Chondrocyte (in vitro differentiated cells): Measurements from ENCODE around the gene STPG1. TPM values are rescaled to one million over a fixed set of nuclear protein-coding genes. Genes with fewer than 3 reads are reported as not detected.
A peak's percentile ranks its signal among the peaks of the same experiment; 100 is the strongest.

Experiments
- DNase-seq: peaks from one replicate; pipeline ENCODE4 v3.0.0; 2021; ENCODE audit warnings: mixed read lengths, low spot score
- H3K27ac Mint-ChIP-seq: one replicate; pipeline ENCODE4 v1.8.0; 2021; ENCODE audit warnings: mild to moderate bottlenecking, moderate library complexity, mixed read lengths; ENCODE audit not compliant: unreplicated experiment
- H3K27me3 Mint-ChIP-seq: 2 replicates; pipeline ENCODE4 v1.8.0; 2021; ENCODE audit warnings: low read depth, mixed read lengths
- H3K36me3 Mint-ChIP-seq: 2 replicates; pipeline ENCODE4 v1.8.0; 2021; ENCODE audit warnings: low read depth, mixed read lengths
- H3K4me1 Mint-ChIP-seq: 2 replicates; pipeline ENCODE4 v1.8.0; 2021; ENCODE audit warnings: low read depth, mild to moderate bottlenecking, mixed read lengths
- H3K4me3 Mint-ChIP-seq: one replicate; pipeline ENCODE4 v1.8.0; 2021; ENCODE audit warnings: mild to moderate bottlenecking, moderate library complexity, mixed read lengths; ENCODE audit not compliant: unreplicated experiment
- H3K9me3 Mint-ChIP-seq: 2 replicates; pipeline ENCODE4 v1.8.0; 2021; ENCODE audit warnings: low read depth, mixed read lengths
- total RNA-seq: library from RNA; stranded (reverse); gene quantifications from 3 replicates; pipeline ENCODE4 v1.2.1, GENCODE V29; 2021
- TF ChIP-seq, protein P1 (sequence below): fragments of 200-600 bp; sonication (generic); IDR thresholded peaks from 2 replicates; pipeline ENCODE4 v1.5.0; 2021; ENCODE audit warnings: antibody characterized with exemption, mild to moderate bottlenecking, moderate library complexity

STPG1 gene
- total RNA-seq, 1 donor from 2014 or later, result 6.8 TPM

DNA sequence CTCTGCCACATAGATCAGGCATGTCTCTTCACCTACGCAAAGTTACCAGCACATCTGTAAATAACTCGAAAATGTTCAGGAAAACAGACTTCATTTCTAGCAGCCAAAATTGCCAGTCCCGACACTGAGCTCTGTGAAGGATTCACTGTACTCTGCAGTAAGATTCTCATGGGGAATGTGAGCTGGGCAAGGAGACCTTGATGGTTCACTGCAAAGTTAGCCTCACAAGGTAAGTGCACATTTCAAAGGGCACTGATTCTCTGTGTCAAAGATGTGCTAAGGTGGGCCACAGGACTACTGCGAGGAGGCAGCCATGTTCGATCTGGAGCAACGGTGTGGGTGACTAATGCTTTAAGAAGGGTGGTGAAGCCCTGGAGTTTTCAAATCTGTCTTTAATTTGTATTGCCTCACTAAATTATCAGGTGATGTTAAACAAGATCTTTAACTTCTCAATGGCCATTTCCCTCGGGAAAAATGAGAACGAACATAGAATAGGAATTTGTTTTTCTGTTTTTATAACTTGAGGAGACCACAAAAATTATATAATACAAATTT is 25.2 kb downstream of the STPG1 start:
- Mint-ChIP-seq H3K4me3 (no peak overlapping the region), H3K27me3 (no peaks in the 10 kb centered on the region), H3K27ac (no peak overlapping the region), H3K9me3 (no peaks in the 10 kb centered on the region), H3K4me1 (peaks cover 40% of the 10 kb centered on the region), H3K36me3 (peaks cover 1% of the 10 kb centered on the region)
- TF ChIP-seq, protein P1, sequence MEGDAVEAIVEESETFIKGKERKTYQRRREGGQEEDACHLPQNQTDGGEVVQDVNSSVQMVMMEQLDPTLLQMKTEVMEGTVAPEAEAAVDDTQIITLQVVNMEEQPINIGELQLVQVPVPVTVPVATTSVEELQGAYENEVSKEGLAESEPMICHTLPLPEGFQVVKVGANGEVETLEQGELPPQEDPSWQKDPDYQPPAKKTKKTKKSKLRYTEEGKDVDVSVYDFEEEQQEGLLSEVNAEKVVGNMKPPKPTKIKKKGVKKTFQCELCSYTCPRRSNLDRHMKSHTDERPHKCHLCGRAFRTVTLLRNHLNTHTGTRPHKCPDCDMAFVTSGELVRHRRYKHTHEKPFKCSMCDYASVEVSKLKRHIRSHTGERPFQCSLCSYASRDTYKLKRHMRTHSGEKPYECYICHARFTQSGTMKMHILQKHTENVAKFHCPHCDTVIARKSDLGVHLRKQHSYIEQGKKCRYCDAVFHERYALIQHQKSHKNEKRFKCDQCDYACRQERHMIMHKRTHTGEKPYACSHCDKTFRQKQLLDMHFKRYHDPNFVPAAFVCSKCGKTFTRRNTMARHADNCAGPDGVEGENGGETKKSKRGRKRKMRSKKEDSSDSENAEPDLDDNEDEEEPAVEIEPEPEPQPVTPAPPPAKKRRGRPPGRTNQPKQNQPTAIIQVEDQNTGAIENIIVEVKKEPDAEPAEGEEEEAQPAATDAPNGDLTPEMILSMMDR, result no peak
- DNase-seq, result no peak

DNA sequence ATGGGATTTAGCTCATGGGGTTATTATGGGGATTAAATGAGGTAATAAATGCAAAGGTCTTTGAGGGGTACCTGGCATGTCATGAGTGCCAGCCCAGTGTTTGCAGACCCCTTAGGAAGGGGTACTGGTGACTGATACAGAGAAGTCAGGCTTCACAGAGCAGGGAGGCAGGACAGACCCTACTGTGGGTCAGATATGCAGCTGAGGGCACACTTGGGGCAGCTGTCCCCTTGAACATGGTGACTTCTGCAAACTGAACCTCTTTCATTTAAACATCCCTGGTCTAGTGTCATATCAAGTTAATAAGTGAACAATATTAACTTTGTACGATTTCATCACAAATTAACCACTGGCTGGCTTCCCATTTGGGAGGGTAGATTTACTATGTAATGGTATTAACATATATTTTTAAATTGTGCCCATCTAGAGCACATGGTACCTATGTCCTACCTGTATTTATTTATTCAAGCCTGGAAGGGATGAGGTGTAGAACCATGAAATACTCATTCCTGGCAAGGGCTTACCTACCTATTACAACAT is 25.9 kb downstream of the STPG1 start:
- peaks cover 35% of the 10 kb centered on the region for H3K4me1 Mint-ChIP-seq
- DNase-seq, result no peak
- no peak overlapping the region for H3K27ac Mint-ChIP-seq
- no peaks in the 10 kb centered on the region for H3K27me3 Mint-ChIP-seq
- H3K36me3 Mint-ChIP-seq, result peaks cover 3% of the 10 kb centered on the region
- H3K9me3 Mint-ChIP-seq, result no peaks in the 10 kb centered on the region
- TF ChIP-seq, protein P1, result no peak
- H3K4me3 Mint-ChIP-seq, result no peak overlapping the region

DNA sequence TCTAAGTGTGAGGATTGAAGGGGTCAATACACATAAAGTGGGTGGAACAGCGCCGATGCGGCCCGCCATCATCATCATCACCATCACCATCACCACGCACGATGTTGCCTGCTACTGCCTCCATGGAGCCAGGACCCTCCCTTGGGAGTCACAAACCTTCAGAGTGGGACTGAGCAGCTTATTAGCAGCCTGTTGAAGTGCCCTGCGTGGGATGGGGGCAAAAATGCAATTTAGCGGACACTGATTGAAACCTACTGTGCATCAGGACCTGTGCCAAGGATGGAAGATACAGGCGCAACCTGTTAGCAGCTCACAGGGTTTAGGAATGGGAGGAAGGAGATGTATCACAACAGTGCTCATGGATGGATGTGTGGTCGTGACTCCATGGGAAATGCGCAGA is 26.7 kb downstream of the STPG1 start:
- no peak overlapping the region for H3K4me3 Mint-ChIP-seq
- H3K27ac Mint-ChIP-seq, result peak overlapping the region; percentile 43
- TF ChIP-seq, protein P1, result no peak

DNA sequence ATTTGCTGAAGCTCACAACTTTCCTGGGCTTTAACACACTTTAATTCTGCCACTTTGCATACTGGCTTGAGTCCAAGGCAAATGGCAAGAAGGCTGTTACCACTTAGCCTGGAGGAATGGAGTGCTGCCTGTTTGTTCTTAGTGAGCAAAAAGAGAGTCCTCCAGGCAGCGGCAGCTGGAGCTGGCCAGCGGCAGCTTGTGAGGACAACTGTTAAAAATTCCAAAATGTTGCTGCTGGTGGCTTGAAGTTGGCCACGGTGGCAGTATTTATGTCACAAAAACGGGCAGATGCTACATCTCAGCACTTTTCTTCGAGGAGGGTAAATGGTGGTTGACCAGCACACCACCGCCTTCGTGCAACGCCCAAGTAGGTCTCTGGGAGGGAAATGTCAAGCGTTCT is 27.3 kb downstream of the STPG1 start:
- TF ChIP-seq, protein P1, result no peak
- H3K27me3 Mint-ChIP-seq, result no peaks in the 10 kb centered on the region
- peaks cover 3% of the 10 kb centered on the region for H3K36me3 Mint-ChIP-seq
- H3K4me3 Mint-ChIP-seq, result no peak overlapping the region
- H3K4me1 Mint-ChIP-seq, result peaks cover 23% of the 10 kb centered on the region
- H3K9me3 Mint-ChIP-seq, result no peaks in the 10 kb centered on the region
- peak; percentile 39 for DNase-seq
- H3K27ac Mint-ChIP-seq, result no peak overlapping the region

More for the DNA sequence above, 26.7 kb downstream of the STPG1 start:
- Mint-ChIP-seq H3K9me3 (no peaks in the 10 kb centered on the region), H3K27me3 (no peaks in the 10 kb centered on the region), H3K4me1 (peaks cover 30% of the 10 kb centered on the region), H3K36me3 (peaks cover 3% of the 10 kb centered on the region)
- DNase-seq, result peak; percentile 30

DNA sequence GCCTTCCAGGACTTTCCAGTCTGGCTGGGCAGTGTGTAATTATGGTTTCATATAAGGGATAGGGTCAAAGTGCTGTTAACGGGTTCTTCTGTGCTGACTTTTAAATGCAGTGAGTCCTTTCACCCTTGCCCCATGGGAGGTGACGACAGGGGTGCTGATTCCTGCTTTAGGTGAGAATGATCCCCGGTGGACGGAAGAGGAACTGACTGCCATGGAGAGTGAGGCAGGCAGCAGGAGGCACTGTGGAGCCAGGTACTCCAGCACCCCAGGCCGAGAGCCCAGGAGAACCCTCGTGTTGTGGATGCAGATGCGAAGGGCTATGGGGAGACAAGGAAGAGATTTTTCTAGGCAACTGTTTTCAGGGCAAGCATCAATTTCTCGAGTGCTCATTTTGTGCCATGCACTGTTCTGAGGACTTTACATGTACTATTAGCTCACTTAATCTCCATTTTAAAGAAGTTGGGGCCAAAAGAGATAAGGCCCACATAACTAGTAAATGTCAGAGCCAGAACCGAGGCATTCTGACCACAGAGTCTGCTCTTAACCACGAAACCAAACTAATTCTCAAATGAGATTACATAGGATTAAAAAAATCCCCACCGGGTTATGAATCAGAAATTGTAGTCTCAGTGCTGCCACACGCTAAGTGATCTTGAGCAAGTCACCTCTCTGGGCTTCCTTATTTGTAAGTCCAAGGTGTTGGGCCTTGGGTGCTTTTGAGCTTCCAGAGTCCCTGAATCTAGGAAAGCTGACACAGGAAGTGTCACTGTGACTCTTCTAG is 28.2 kb downstream of the STPG1 start:
- H3K4me1 Mint-ChIP-seq, result peaks cover 21% of the 10 kb centered on the region
- no peak overlapping the region for H3K4me3 Mint-ChIP-seq
- H3K9me3 Mint-ChIP-seq, result no peaks in the 10 kb centered on the region
- DNase-seq, result no peak
- TF ChIP-seq, protein P1, result peak; percentile 62
- H3K27me3 Mint-ChIP-seq, result no peaks in the 10 kb centered on the region
- peaks cover 3% of the 10 kb centered on the region for H3K36me3 Mint-ChIP-seq
- no peak overlapping the region for H3K27ac Mint-ChIP-seq
